Measurements from ENCODE around the gene EYS. TPM values are rescaled to one million over a fixed set of nuclear protein-coding genes. Genes with fewer than 3 reads are reported as not detected.

EYS gene
- total RNA-seq, 2 donors from 2014 or later: not detected

GRCh38 chr6:64672131-64672530 lies 1034.9 kb downstream of the EYS start:
- Mint-ChIP-seq H3K36me3 (ENCODE audit: low read depth) (no peaks in the 10 kb centered on the region), H3K27ac (no peak overlapping the region), H3K27me3 (no peaks in the 10 kb centered on the region), H3K4me1 (no peaks in the 10 kb centered on the region), H3K4me3 (no peak overlapping the region)
- no peak for DNase-seq
- ATAC-seq: no peak
- no peaks in the 10 kb centered on the region for H3K9me3 ChIP-seq (ENCODE audit: control insufficient read depth, low read length, poor library complexity, severe bottlenecking)

GRCh38 chr6:64665137-64665536 lies 1041.9 kb downstream of the EYS start:
- no peaks in the 10 kb centered on the region for H3K9me3 ChIP-seq (ENCODE audit: control insufficient read depth, low read length, poor library complexity, severe bottlenecking)
- ATAC-seq (no peak), DNase-seq (no peak)
- Mint-ChIP-seq H3K4me3 (no peak overlapping the region), H3K4me1 (no peaks in the 10 kb centered on the region), H3K27ac (no peak overlapping the region), H3K36me3 (ENCODE audit: low read depth) (no peaks in the 10 kb centered on the region), H3K27me3 (no peaks in the 10 kb centered on the region)

GRCh38 chr6:64664480-64664879 lies 1042.5 kb downstream of the EYS start:
- ATAC-seq: no peak
- Mint-ChIP-seq H3K36me3 (ENCODE audit: low read depth) (no peaks in the 10 kb centered on the region), H3K4me3 (no peak overlapping the region), H3K27me3 (no peaks in the 10 kb centered on the region), H3K27ac (no peak overlapping the region), H3K4me1 (no peaks in the 10 kb centered on the region)
- DNase-seq: no peak
- no peaks in the 10 kb centered on the region for H3K9me3 ChIP-seq (ENCODE audit: control insufficient read depth, low read length, poor library complexity, severe bottlenecking)

- no peak overlapping the region for H3K27ac Mint-ChIP-seq
- ATAC-seq (no peak), DNase-seq (no peak)
- peaks cover 2% of the 10 kb centered on the region for H3K9me3 ChIP-seq (ENCODE audit: control insufficient read depth, low read length, poor library complexity, severe bottlenecking)
- no peaks in the 10 kb centered on the region for H3K27me3 Mint-ChIP-seq
- H3K4me1 Mint-ChIP-seq: no peaks in the 10 kb centered on the region
- no peak overlapping the region for H3K4me3 Mint-ChIP-seq
- H3K36me3 Mint-ChIP-seq (ENCODE audit: low read depth): no peaks in the 10 kb centered on the region
Observed at GRCh38 chr6:64644024-64644423, 1063.0 kb downstream of the EYS start.

GRCh38 chr6:64630901-64631300 lies 1076.1 kb downstream of the EYS start:
- DNase-seq: no peak
- H3K9me3 ChIP-seq (ENCODE audit: control insufficient read depth, low read length, poor library complexity, severe bottlenecking): no peaks in the 10 kb centered on the region
- ATAC-seq: no peak
- Mint-ChIP-seq H3K27ac (no peak overlapping the region), H3K4me1 (no peaks in the 10 kb centered on the region), H3K4me3 (no peak overlapping the region), H3K27me3 (no peaks in the 10 kb centered on the region), H3K36me3 (ENCODE audit: low read depth) (no peaks in the 10 kb centered on the region)

- ATAC-seq (no peak), DNase-seq (no peak)
- no peaks in the 10 kb centered on the region for H3K9me3 ChIP-seq (ENCODE audit: control insufficient read depth, low read length, poor library complexity, severe bottlenecking)
Observed at GRCh38 chr6:64622944-64623343, 1084.1 kb downstream of the EYS start.

GRCh38 chr6:64602993-64603392 lies 1104.0 kb downstream of the EYS start:
- H3K9me3 ChIP-seq (ENCODE audit: control insufficient read depth, low read length, poor library complexity, severe bottlenecking): no peaks in the 10 kb centered on the region
- H3K4me3 Mint-ChIP-seq: no peak overlapping the region
- H3K4me1 Mint-ChIP-seq: no peaks in the 10 kb centered on the region
- DNase-seq: no peak
- no peaks in the 10 kb centered on the region for H3K27me3 Mint-ChIP-seq
- ATAC-seq: no peak
- no peak overlapping the region for H3K27ac Mint-ChIP-seq
- H3K36me3 Mint-ChIP-seq (ENCODE audit: low read depth): no peaks in the 10 kb centered on the region

More at GRCh38 chr6:64622944-64623343, 1084.1 kb downstream of the EYS start:
- Mint-ChIP-seq H3K27ac (no peak overlapping the region), H3K36me3 (ENCODE audit: low read depth) (no peaks in the 10 kb centered on the region), H3K4me1 (no peaks in the 10 kb centered on the region), H3K27me3 (no peaks in the 10 kb centered on the region), H3K4me3 (no peak overlapping the region)

- DNase-seq: no peak
- Mint-ChIP-seq H3K27me3 (no peaks in the 10 kb centered on the region), H3K4me1 (no peaks in the 10 kb centered on the region), H3K27ac (no peak overlapping the region), H3K4me3 (no peak overlapping the region), H3K36me3 (ENCODE audit: low read depth) (no peaks in the 10 kb centered on the region)
- H3K9me3 ChIP-seq (ENCODE audit: control insufficient read depth, low read length, poor library complexity, severe bottlenecking): no peaks in the 10 kb centered on the region
- ATAC-seq: no peak
Observed at GRCh38 chr6:64591676-64592036, 1115.4 kb downstream of the EYS start.

GRCh38 chr6:64590965-64591675 lies 1115.9 kb downstream of the EYS start:
- no peak overlapping the region for H3K27ac Mint-ChIP-seq
- no peaks in the 10 kb centered on the region for H3K36me3 Mint-ChIP-seq (ENCODE audit: low read depth)
- no peaks in the 10 kb centered on the region for H3K9me3 ChIP-seq (ENCODE audit: control insufficient read depth, low read length, poor library complexity, severe bottlenecking)
- no peak overlapping the region for H3K4me3 Mint-ChIP-seq
- DNase-seq (no peak), ATAC-seq (no peak)
- no peaks in the 10 kb centered on the region for H3K4me1 Mint-ChIP-seq
- H3K27me3 Mint-ChIP-seq: no peaks in the 10 kb centered on the region

GRCh38 chr6:64589961-64590360 lies 1117.1 kb downstream of the EYS start:
- H3K36me3 Mint-ChIP-seq (ENCODE audit: low read depth): no peaks in the 10 kb centered on the region
- no peaks in the 10 kb centered on the region for H3K27me3 Mint-ChIP-seq
- no peaks in the 10 kb centered on the region for H3K9me3 ChIP-seq (ENCODE audit: control insufficient read depth, low read length, poor library complexity, severe bottlenecking)
- H3K27ac Mint-ChIP-seq: no peak overlapping the region
- H3K4me3 Mint-ChIP-seq: no peak overlapping the region
- ATAC-seq (no peak), DNase-seq (no peak)
- H3K4me1 Mint-ChIP-seq: no peaks in the 10 kb centered on the region

- H3K27ac Mint-ChIP-seq: no peak overlapping the region
- H3K36me3 Mint-ChIP-seq (ENCODE audit: low read depth): no peaks in the 10 kb centered on the region
- DNase-seq (no peak), ATAC-seq (no peak)
- no peaks in the 10 kb centered on the region for H3K4me1 Mint-ChIP-seq
- H3K9me3 ChIP-seq (ENCODE audit: control insufficient read depth, low read length, poor library complexity, severe bottlenecking): no peaks in the 10 kb centered on the region
- no peak overlapping the region for H3K4me3 Mint-ChIP-seq
- H3K27me3 Mint-ChIP-seq: no peaks in the 10 kb centered on the region
Observed at GRCh38 chr6:64580346-64580745, 1126.7 kb downstream of the EYS start.

GRCh38 chr6:64553249-64553786 lies 1153.7 kb downstream of the EYS start:
- no peaks in the 10 kb centered on the region for H3K36me3 Mint-ChIP-seq (ENCODE audit: low read depth)
- H3K27ac Mint-ChIP-seq: no peak overlapping the region
- no peak overlapping the region for H3K4me3 Mint-ChIP-seq
- no peaks in the 10 kb centered on the region for H3K9me3 ChIP-seq (ENCODE audit: control insufficient read depth, low read length, poor library complexity, severe bottlenecking)
- ATAC-seq (no peak), DNase-seq (no peak)
- H3K4me1 Mint-ChIP-seq: no peaks in the 10 kb centered on the region
- no peaks in the 10 kb centered on the region for H3K27me3 Mint-ChIP-seq

GRCh38 chr6:64547594-64548268 lies 1159.3 kb downstream of the EYS start:
- Mint-ChIP-seq H3K27ac (no peak overlapping the region), H3K36me3 (ENCODE audit: low read depth) (no peaks in the 10 kb centered on the region), H3K4me1 (no peaks in the 10 kb centered on the region), H3K4me3 (no peak overlapping the region), H3K27me3 (no peaks in the 10 kb centered on the region)
- no peaks in the 10 kb centered on the region for H3K9me3 ChIP-seq (ENCODE audit: control insufficient read depth, low read length, poor library complexity, severe bottlenecking)
- no peak for DNase-seq
- ATAC-seq: no peak

GRCh38 chr6:64539917-64540316 lies 1167.1 kb downstream of the EYS start:
- no peak overlapping the region for H3K4me3 Mint-ChIP-seq
- no peaks in the 10 kb centered on the region for H3K27me3 Mint-ChIP-seq
- H3K27ac Mint-ChIP-seq: no peak overlapping the region
- H3K36me3 Mint-ChIP-seq (ENCODE audit: low read depth): no peaks in the 10 kb centered on the region
- H3K4me1 Mint-ChIP-seq: no peaks in the 10 kb centered on the region
- DNase-seq (no peak), ATAC-seq (no peak)
- H3K9me3 ChIP-seq (ENCODE audit: control insufficient read depth, low read length, poor library complexity, severe bottlenecking): no peaks in the 10 kb centered on the region
